B cell (primary cell): ENCODE data around the gene KRT5. TPM values are rescaled to one million over a fixed set of nuclear protein-coding genes. Genes with fewer than 3 reads are reported as not detected.

Experiments used
- ATAC-seq: fragments of 200-7000 bp; cut with Tn5 transposase; one replicate; pipeline ENCODE4 v1.10.0; 2021; ENCODE audit warnings: low read depth, mild to moderate bottlenecking, moderate number of reproducible peaks, moderate library complexity
- CTCF ChIA-PET: fragments of 350-600 bp; sonication (Branson Sonifier 250); formaldehyde crosslinking; loops from one replicate; lab custom pipeline; 2021; ENCODE audit warnings: antibody characterized with exemption, inconsistent platforms; lab: Charles Lee
- POLR2A ChIA-PET: fragments of 350-600 bp; sonication (Branson Sonifier 250); formaldehyde crosslinking; loops from one replicate; lab custom pipeline; 2021; ENCODE audit warnings: antibody characterized with exemption; lab: Charles Lee
- DNase-seq: peaks from one replicate; pipeline ENCODE4 v3.0.0; 2013
- H2AFZ ChIP-seq: 2 replicates; pipeline ENCODE4 v1.6.1; 2012; ENCODE audit warnings: mild to moderate bottlenecking, low read depth, low read length; ENCODE audit not compliant: insufficient read depth, poor library complexity, severe bottlenecking
- H3K27ac ChIP-seq, 2 donors: 1 replicate in 1 of 2; 2 replicates in 1 of 2; pipeline ENCODE4 v1.5.1; 2012 to 2013; ENCODE audit warnings: low read length in 2 of 2, mild to moderate bottlenecking in 2 of 2, moderate library complexity in 1 of 2
- H3K27me3 ChIP-seq, 4 experiments: fragments of 200-600 bp in 1 of 4; sonication (generic) in 1 of 4; replicated peaks in 1 of 4; 1 replicate in 2 of 4; 2 replicates in 2 of 4; pipeline versions ENCODE4 v1.6.1 to v1.7.0; 2013 to 2016; ENCODE audit warnings: low read length in 3 of 4, mild to moderate bottlenecking in 2 of 4, mixed read lengths in 1 of 4, moderate library complexity in 1 of 4; ENCODE audit not compliant: insufficient read depth in 4 of 4, control insufficient read depth in 3 of 4; ENCODE audit errors: control extremely low read depth in 1 of 4
- H3K36me3 ChIP-seq, 2 experiments: replicated peaks in 1 of 2; 1 replicate in 1 of 2; 2 replicates in 1 of 2; pipeline versions ENCODE4 v1.6.1 to v1.7.1; 2013; ENCODE audit warnings: low read length in 1 of 2; ENCODE audit not compliant: insufficient read depth in 2 of 2, control insufficient read depth in 1 of 2; ENCODE audit errors: control extremely low read depth in 1 of 2, extremely low read depth in 1 of 2
- H3K4me1 ChIP-seq, 2 donors: fragments of 200-600 bp in 1 of 2; sonication (generic) in 1 of 2; 1 replicate in 1 of 2; 2 replicates in 1 of 2; pipeline versions ENCODE4 v1.5.1 to v1.6.1; 2013 to 2017; ENCODE audit warnings: low read length in 2 of 2; ENCODE audit not compliant: control insufficient read depth in 2 of 2, insufficient read depth in 2 of 2
- H3K4me2 ChIP-seq: replicated peaks from 2 replicates; pipeline ENCODE3; 2012; ENCODE audit warnings: mild to moderate bottlenecking, low read depth, low read length; ENCODE audit not compliant: poor library complexity, severe bottlenecking
- H3K4me3 ChIP-seq, 5 experiments: fragments of 200-600 bp in 1 of 5; sonication (generic) in 1 of 5; 1 replicate in 3 of 5; 2 replicates in 2 of 5; pipeline versions ENCODE4 v1.5.1 to v1.7.0; 2011 to 2016; ENCODE audit warnings: low read length in 4 of 5, mild to moderate bottlenecking in 4 of 5, low read depth in 2 of 5, control low read depth in 1 of 5, moderate library complexity in 1 of 5; ENCODE audit not compliant: insufficient read depth in 1 of 5; ENCODE audit errors: control extremely low read depth in 1 of 5, extremely low read depth in 1 of 5
- H3K79me2 ChIP-seq: fragments of 200-600 bp; sonication (generic); one replicate; pipeline ENCODE4 v1.6.0; 2016; ENCODE audit warnings: low read length; ENCODE audit not compliant: control insufficient read depth, insufficient read depth
- H3K9ac ChIP-seq: fragments of 200-600 bp; sonication (generic); 2 replicates; pipeline ENCODE4 v1.6.1; 2017; ENCODE audit warnings: mild to moderate bottlenecking, low read length, moderate library complexity
- H3K9me3 ChIP-seq, 3 donors: one replicate each; pipeline versions ENCODE4 v1.6.1 to v1.7.1; 2013; ENCODE audit warnings: low read length in 2 of 3; ENCODE audit not compliant: control insufficient read depth in 2 of 3, insufficient read depth in 1 of 3; ENCODE audit errors: control extremely low read depth in 1 of 3
- H4K20me1 ChIP-seq: 2 replicates; pipeline ENCODE4 v1.6.0; 2012; ENCODE audit warnings: mild to moderate bottlenecking, low read length; ENCODE audit not compliant: insufficient read depth, control insufficient read depth, poor library complexity, severe bottlenecking
- H3K27ac Mint-ChIP-seq: one replicate; pipeline ENCODE4 v1.8.0; 2021; ENCODE audit warnings: mixed read lengths
- H3K27me3 Mint-ChIP-seq: one replicate; pipeline ENCODE4 v1.8.0; 2021; ENCODE audit warnings: mixed read lengths
- H3K4me1 Mint-ChIP-seq: one replicate; pipeline ENCODE4 v1.8.0; 2021; ENCODE audit warnings: mixed read lengths
- H3K4me3 Mint-ChIP-seq: one replicate; pipeline ENCODE4 v1.8.0; 2021; ENCODE audit warnings: mixed read lengths
- H3K9me3 Mint-ChIP-seq: one replicate; pipeline ENCODE4 v1.8.0; 2022; ENCODE audit warnings: mixed read lengths; ENCODE audit not compliant: insufficient read depth
- EZH2 ChIP-seq: IDR thresholded peaks from 2 replicates; pipeline ENCODE4 v1.6.1; 2012; ENCODE audit warnings: borderline replicate concordance, low read depth, mild to moderate bottlenecking, moderate library complexity, low read length; ENCODE audit not compliant: insufficient read depth, poor library complexity, severe bottlenecking
- WGBS: methylation state at CpG from one replicate; pipeline ENCODE4 v1.1.5; 2013; ENCODE audit warnings: missing lambda C conversion rate; ENCODE audit not compliant: insufficient coverage; 5-methylcytosine and 5-hydroxymethylcytosine counted together
- intact Hi-C: fragments of 100-400 bp; cut with micrococcal nuclease; formaldehyde crosslinking; loops from one replicate; pipeline ENCODE4 v1.10.0; 2022
- polyA plus RNA-seq: library from polyadenylated mRNA; depleted of rRNA; stranded (reverse); fragments of >200 nt; gene quantifications from 2 replicates; pipeline ENCODE4 v1.2.3, GENCODE V29; 2012
- total RNA-seq, 2 donors: library from RNA; stranded (reverse); fragments of 120-200 nt in 1 of 2; gene quantifications; 1 replicate in 1 of 2; 2 replicates in 1 of 2; pipeline versions ENCODE4 v1.2.3 to v1.2.4, GENCODE V29; 2013 to 2022
- TF ChIP-seq, protein P1 (sequence below): fragments of 200-600 bp; IDR thresholded peaks from one replicate; pipeline ENCODE4 v1.8.0; 2022; ENCODE audit warnings: antibody characterized with exemption, mild to moderate bottlenecking

Gene KRT5
- total and polyA plus RNA-seq, 2 donors (not counting 1 experiment from before 2014, with no cell fraction given): not detected

- CTCF ChIA-PET: no interaction called here
Observed at GRCh38 chr12:52559979-52560378, 39.8 kb upstream of the KRT5 start.

GRCh38 chr12:52558781-52559445, 38.7 kb upstream of the KRT5 start:
- WGBS: 71% methylated on average over 7 of the region's 8 CpGs
- peaks cover 0 to 6% (median 0%) of the 10 kb centered on the region in 4 experiments for H3K27me3 ChIP-seq
- no peaks in the 10 kb centered on the region for H3K79me2 ChIP-seq
- ChIA-PET POLR2A (no interaction called here), CTCF (no interaction called here)
- ATAC-seq (no peak), DNase-seq (no peak)
- H3K27ac ChIP-seq: no peak overlapping the region
- Mint-ChIP-seq H3K4me3 (no peak overlapping the region), H3K27me3 (peaks cover 22% of the 10 kb centered on the region), H3K27ac (no peak overlapping the region), H3K9me3 (no peaks in the 10 kb centered on the region), H3K4me1 (no peaks in the 10 kb centered on the region)
- no peak overlapping the region for H2AFZ ChIP-seq
- H3K4me1 ChIP-seq: no peaks in the 10 kb centered on the region
- no peaks in the 10 kb centered on the region for H3K36me3 ChIP-seq
- intact Hi-C loops: no loop called here
- no peak overlapping the region for H3K4me3 ChIP-seq
- no peaks in the 10 kb centered on the region for H4K20me1 ChIP-seq
- peaks cover 0 to 3% (median 0%) of the 10 kb centered on the region in 3 donors for H3K9me3 ChIP-seq
- H3K4me2 ChIP-seq: no peak overlapping the region
- no peak overlapping the region for H3K9ac ChIP-seq
- TF ChIP-seq EZH2: no peak
- TF ChIP-seq, protein P1, sequence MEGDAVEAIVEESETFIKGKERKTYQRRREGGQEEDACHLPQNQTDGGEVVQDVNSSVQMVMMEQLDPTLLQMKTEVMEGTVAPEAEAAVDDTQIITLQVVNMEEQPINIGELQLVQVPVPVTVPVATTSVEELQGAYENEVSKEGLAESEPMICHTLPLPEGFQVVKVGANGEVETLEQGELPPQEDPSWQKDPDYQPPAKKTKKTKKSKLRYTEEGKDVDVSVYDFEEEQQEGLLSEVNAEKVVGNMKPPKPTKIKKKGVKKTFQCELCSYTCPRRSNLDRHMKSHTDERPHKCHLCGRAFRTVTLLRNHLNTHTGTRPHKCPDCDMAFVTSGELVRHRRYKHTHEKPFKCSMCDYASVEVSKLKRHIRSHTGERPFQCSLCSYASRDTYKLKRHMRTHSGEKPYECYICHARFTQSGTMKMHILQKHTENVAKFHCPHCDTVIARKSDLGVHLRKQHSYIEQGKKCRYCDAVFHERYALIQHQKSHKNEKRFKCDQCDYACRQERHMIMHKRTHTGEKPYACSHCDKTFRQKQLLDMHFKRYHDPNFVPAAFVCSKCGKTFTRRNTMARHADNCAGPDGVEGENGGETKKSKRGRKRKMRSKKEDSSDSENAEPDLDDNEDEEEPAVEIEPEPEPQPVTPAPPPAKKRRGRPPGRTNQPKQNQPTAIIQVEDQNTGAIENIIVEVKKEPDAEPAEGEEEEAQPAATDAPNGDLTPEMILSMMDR: no peak

More at GRCh38 chr12:52559979-52560378, 39.8 kb upstream of the KRT5 start:
- peaks cover 22% of the 10 kb centered on the region for H3K27me3 Mint-ChIP-seq
- Histone ChIP-seq H4K20me1 (no peaks in the 10 kb centered on the region), H3K27me3 (peaks cover 0 to 6% (median 2%) of the 10 kb centered on the region in 4 experiments), H3K36me3 (no peaks in the 10 kb centered on the region), H2AFZ (no peak overlapping the region), H3K4me1 (no peaks in the 10 kb centered on the region), H3K79me2 (no peaks in the 10 kb centered on the region), H3K4me2 (no peak overlapping the region), H3K9me3 (peaks cover 0 to 3% (median 0%) of the 10 kb centered on the region in 3 donors), H3K27ac (no peak overlapping the region), H3K9ac (no peak overlapping the region), H3K4me3 (no peak overlapping the region)
- H3K9me3 Mint-ChIP-seq: no peaks in the 10 kb centered on the region
- intact Hi-C loops: no loop called here
- H3K4me1 Mint-ChIP-seq: no peaks in the 10 kb centered on the region
- no peak overlapping the region for H3K4me3 Mint-ChIP-seq
- no peak for DNase-seq
- TF ChIP-seq, protein P1: no peak
- TF ChIP-seq EZH2: no peak
- H3K27ac Mint-ChIP-seq: no peak overlapping the region
- POLR2A ChIA-PET: no interaction called here
- WGBS: 88% methylated on average over 4 of the region's 4 CpGs
- ATAC-seq: no peak
